A549 (cell line): ENCODE data around the gene AUTS2. TPM values are rescaled to one million over a fixed set of nuclear protein-coding genes. Genes with fewer than 3 reads are reported as not detected.

ENCODE experiments used
- ATAC-seq, 2 experiments: fragments of 200-7000 bp in 1 of 2; fragments of >200 bp in 1 of 2; cut with Nextera tagmentation in 1 of 2; cut with Tn5 transposase in 1 of 2; 3 replicates each; pipeline versions ENCODE4 v1.8.0 to v1.9.1; 2018 to 2020; ENCODE audit warnings: mild to moderate bottlenecking in 1 of 2, moderate library complexity in 1 of 2
- CTCF ChIA-PET: fragments of 300-600 bp; sonication (Branson Sonifier 250); formaldehyde crosslinking; extraction: SDS; loops from one replicate; lab custom pipeline; 2021; ENCODE audit warnings: antibody characterized with exemption, inconsistent platforms; lab: Yijun Ruan, JAX
- POLR2A ChIA-PET: fragments of 350-600 bp; formaldehyde crosslinking; extraction: SDS; loops from one replicate; lab custom pipeline; 2021; ENCODE audit warnings: antibody characterized with exemption, inconsistent platforms; lab: Yijun Ruan, JAX
- DNase-seq, 2 experiments: peaks; one replicate each; pipeline versions ENCODE4 v3.0.0 to v3.0.0-alpha.2; 2011 to 2016; ENCODE audit warnings: low read depth in 1 of 2, low spot score in 1 of 2
- FAIRE-seq: peaks from 2 replicates; lab custom pipeline; 2011; peaks lifted over from hg19 to GRCh38; lab: Jason Lieb, UNC
- H3K27ac ChIP-seq, 2 experiments: fragments of >200 bp; sonication (Bioruptor Twin); formaldehyde crosslinking; 3 replicates each; pipeline ENCODE4 v1.5.1; 2016 to 2017
- H3K4me1 ChIP-seq: fragments of >200 bp; sonication (Bioruptor Twin); formaldehyde crosslinking; 3 replicates; pipeline ENCODE4 v1.6.1; 2016
- H3K4me2 ChIP-seq: fragments of >200 bp; sonication (Bioruptor Twin); formaldehyde crosslinking; 3 replicates; pipeline ENCODE4 v1.6.1; 2016
- H3K4me3 ChIP-seq: fragments of >200 bp; sonication (Bioruptor Twin); formaldehyde crosslinking; 3 replicates; pipeline ENCODE4 v1.5.1; 2016
- H3K9me3 ChIP-seq: fragments of >200 bp; sonication (Bioruptor Twin); formaldehyde crosslinking; 3 replicates; pipeline ENCODE4 v1.6.1; 2016
- GATA3 ChIP-seq: IDR thresholded peaks from 2 replicates; pipeline ENCODE4 v1.6.1; 2012; ENCODE audit warnings: borderline replicate concordance
- HDAC2 ChIP-seq: fragments of 200-600 bp; sonication (generic); IDR thresholded peaks from 2 replicates; pipeline ENCODE4 v1.6.1; 2016
- HOXB5 ChIP-seq: fragments of 250-450 bp; sonication (Bioruptor Pico); IDR thresholded peaks from 2 replicates; pipeline ENCODE4 v1.5.0; 2020; ENCODE audit warnings: mild to moderate bottlenecking, moderate library complexity
- JUNB ChIP-seq: fragments of >200 bp; sonication (Bioruptor Twin); formaldehyde crosslinking; IDR thresholded peaks from 2 replicates; pipeline ENCODE4 v1.6.1; 2016
- MAFK ChIP-seq: fragments of 450-650 bp; IDR thresholded peaks from 2 replicates; pipeline ENCODE4 v1.6.1; 2014; ENCODE audit not compliant: partially characterized antibody
- NPAS2 ChIP-seq: fragments of 250-450 bp; sonication (Bioruptor Pico); IDR thresholded peaks from 2 replicates; pipeline ENCODE4 v1.8.0; 2022; ENCODE audit warnings: mild to moderate bottlenecking, moderate library complexity, borderline replicate concordance
- POLR2A ChIP-seq: IDR thresholded peaks from 2 replicates; pipeline ENCODE4 v1.6.1; 2012; ENCODE audit warnings: mild to moderate bottlenecking, low read length
- RAD21 ChIP-seq, 2 experiments: fragments of >200 bp in 1 of 2; sonication (Bioruptor Twin) in 1 of 2; formaldehyde crosslinking in 1 of 2; IDR thresholded peaks in 1 of 2; conservative IDR thresholded peaks in 1 of 2; 2 replicates in 1 of 2; 3 replicates in 1 of 2; pipeline ENCODE4 v1.6.1; 2012 to 2018; ENCODE audit warnings: inconsistent platforms in 1 of 2
- RARB ChIP-seq: fragments of 250-450 bp; sonication (Bioruptor Pico); IDR thresholded peaks from 2 replicates; pipeline ENCODE4 v1.8.0; 2021; ENCODE audit warnings: mild to moderate bottlenecking, moderate library complexity
- RFX5 ChIP-seq: fragments of 450-650 bp; IDR thresholded peaks from 2 replicates; pipeline ENCODE4 v1.7.1; 2014; ENCODE audit warnings: antibody characterized with exemption, mild to moderate bottlenecking, moderate library complexity
- SREBF2 ChIP-seq: fragments of 450-650 bp; IDR thresholded peaks from 2 replicates; pipeline ENCODE4 v1.6.1; 2014; ENCODE audit warnings: mild to moderate bottlenecking, moderate library complexity
- ZSCAN20 ChIP-seq: fragments of 250-450 bp; sonication (Bioruptor Pico); IDR thresholded peaks from 2 replicates; pipeline ENCODE4 v1.8.0; 2022; ENCODE audit warnings: mild to moderate bottlenecking, moderate library complexity
- WGBS: methylation state at CpG from one replicate; pipeline ENCODE4 v1.1.6; 2017; ENCODE audit errors: missing lambda C conversion rate; 5-methylcytosine and 5-hydroxymethylcytosine counted together
- polyA plus RNA-seq, 4 experiments: library from polyadenylated mRNA; depleted of rRNA in 3 of 4; stranded (reverse); fragments of >200 nt; fragmentation: RNase III in 1 of 4; extraction: RNeasy Plus Mini Kit Qiagen cat#74134 plus additional on column Dnase treatment in 1 of 4; gene quantifications; 2 replicates in 3 of 4; 3 replicates in 1 of 4; pipeline ENCODE4 v1.2.3, GENCODE V29; 2011 to 2017
- TF ChIP-seq, protein P1 (sequence below): fragments of >200 bp; sonication (Bioruptor Twin); formaldehyde crosslinking; IDR thresholded peaks from 2 replicates; pipeline ENCODE4 v1.6.1; 2016
- TF ChIP-seq, protein P2 (sequence below): fragments of 250-450 bp; sonication (Bioruptor Pico); IDR thresholded peaks from 2 replicates; pipeline ENCODE4 v1.5.0; 2020; ENCODE audit warnings: low read depth, mild to moderate bottlenecking, moderate library complexity
- TF ChIP-seq, protein P3 (sequence below): IDR thresholded peaks from 2 replicates; pipeline ENCODE4 v1.6.1; 2012
- TF ChIP-seq, protein P4 (sequence below): fragments of >200 bp; sonication (Bioruptor Twin); formaldehyde crosslinking; IDR thresholded peaks from 3 replicates; pipeline ENCODE4 v1.6.1; 2016
- TF ChIP-seq, protein P5 (sequence below): fragments of 150-350 bp; IDR thresholded peaks from 2 replicates; pipeline ENCODE4 v1.6.1; 2014; ENCODE audit warnings: low read depth, mild to moderate bottlenecking, low read length

The AUTS2 gene
- polyA plus RNA-seq, 2 of the 4 experiments (the other 2 are of a cell fraction) = 1.6 to 3.6 TPM

DNA sequence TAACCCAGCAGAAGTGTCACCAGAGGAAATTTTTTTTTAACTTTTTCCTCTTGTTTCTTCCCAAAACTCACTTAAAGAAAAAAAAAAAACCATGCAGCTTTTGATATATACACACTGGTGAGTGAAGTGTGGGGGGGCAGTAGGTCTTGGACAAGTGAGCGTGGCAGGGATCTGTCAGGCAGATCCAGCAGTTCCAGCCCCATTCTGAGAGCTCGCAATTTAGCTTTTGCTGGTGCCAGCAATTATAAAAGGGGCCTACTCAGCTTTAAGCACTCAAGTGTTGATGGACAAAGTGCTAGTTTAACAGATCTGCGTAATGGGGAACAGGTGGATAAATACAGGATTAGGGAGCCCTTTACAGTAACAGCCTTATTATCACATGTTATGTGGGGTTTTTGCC is 914.5 kb downstream of the AUTS2 start:
- TF ChIP-seq, protein P1, sequence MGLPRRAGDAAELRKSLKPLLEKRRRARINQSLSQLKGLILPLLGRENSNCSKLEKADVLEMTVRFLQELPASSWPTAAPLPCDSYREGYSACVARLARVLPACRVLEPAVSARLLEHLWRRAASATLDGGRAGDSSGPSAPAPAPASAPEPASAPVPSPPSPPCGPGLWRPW = no peak
- TF ChIP-seq, protein P2, sequence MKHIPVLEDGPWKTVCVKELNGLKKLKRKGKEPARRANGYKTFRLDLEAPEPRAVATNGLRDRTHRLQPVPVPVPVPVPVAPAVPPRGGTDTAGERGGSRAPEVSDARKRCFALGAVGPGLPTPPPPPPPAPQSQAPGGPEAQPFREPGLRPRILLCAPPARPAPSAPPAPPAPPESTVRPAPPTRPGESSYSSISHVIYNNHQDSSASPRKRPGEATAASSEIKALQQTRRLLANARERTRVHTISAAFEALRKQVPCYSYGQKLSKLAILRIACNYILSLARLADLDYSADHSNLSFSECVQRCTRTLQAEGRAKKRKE (CRISPR knock-in tag) = no peak
- TF ChIP-seq POLR2A (no peak), HOXB5 (CRISPR knock-in tag) (no peak), SREBF2 (no peak), JUNB (no peak), RARB (CRISPR knock-in tag) (no peak), RAD21 (conservative IDR thresholded peaks at IDR 0.05 in 1 of 2, IDR thresholded peaks at IDR 0.05 in 1 of 2) (no peak)
- TF ChIP-seq, protein P3, sequence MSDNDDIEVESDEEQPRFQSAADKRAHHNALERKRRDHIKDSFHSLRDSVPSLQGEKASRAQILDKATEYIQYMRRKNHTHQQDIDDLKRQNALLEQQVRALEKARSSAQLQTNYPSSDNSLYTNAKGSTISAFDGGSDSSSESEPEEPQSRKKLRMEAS = no peak
- Histone ChIP-seq H3K4me3 (no peak overlapping the region), H3K27ac (no peak overlapping the region), H3K4me2 (no peak overlapping the region), H3K9me3 (peaks cover 6% of the 10 kb centered on the region; the same call in 1 of the 3 replicates), H3K4me1 (no peaks in the 10 kb centered on the region)
- FAIRE-seq (no peak), DNase-seq (no peak), ATAC-seq (no peak)
- WGBS = 22% methylated on average over 3 of the region's 3 CpGs
- POLR2A ChIA-PET = no interaction called here
- CTCF ChIA-PET = interaction anchor here (1.5 kb wide), 1 partner anchor 21 kb away, joined by 3 read pairs; no protein-coding TSS in a partner anchor

DNA sequence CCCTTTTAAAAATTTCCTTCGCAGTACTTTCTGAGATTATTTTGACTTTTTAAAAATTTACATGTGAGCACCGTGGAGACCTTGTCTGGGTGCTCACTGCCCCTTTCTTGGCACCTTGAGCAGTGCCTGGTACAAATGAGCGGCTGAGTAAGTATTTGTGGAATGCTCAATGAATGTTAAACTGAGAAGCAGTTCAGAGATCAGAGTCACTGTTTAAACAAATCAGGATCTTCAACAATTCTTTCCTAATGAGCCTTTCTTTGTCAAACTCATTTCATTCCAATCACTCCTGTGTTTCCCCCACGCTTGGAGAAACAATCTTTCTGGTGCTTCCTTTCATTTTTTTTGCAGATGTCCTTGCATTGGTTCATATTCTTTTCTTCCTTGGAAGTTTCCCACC is 922.3 kb downstream of the AUTS2 start:
- ATAC-seq (peak in 1 of 2 experiments; percentile 49; a peak in 3 of 6 replicates), FAIRE-seq (peak; percentile 65), DNase-seq (peak; percentile 10 to 26)
- WGBS = 5% methylated on average over 4 of the region's 4 CpGs
- peak overlapping the region in 1 of 2 experiments; percentile 61; a peak in 3 of 6 replicates for H3K27ac ChIP-seq
- no peaks in the 10 kb centered on the region; the same call in 2 of the 3 replicates for H3K9me3 ChIP-seq
- peak overlapping the region; percentile 54 for H3K4me2 ChIP-seq
- TF ChIP-seq RARB (CRISPR knock-in tag) (no peak), HDAC2 (no peak), JUNB (0 out of 2 replicates have a peak, but pooled peaks have one; percentile 10), HOXB5 (CRISPR knock-in tag) (no peak), ZSCAN20 (CRISPR knock-in tag) (no peak)
- TF ChIP-seq, protein P4, sequence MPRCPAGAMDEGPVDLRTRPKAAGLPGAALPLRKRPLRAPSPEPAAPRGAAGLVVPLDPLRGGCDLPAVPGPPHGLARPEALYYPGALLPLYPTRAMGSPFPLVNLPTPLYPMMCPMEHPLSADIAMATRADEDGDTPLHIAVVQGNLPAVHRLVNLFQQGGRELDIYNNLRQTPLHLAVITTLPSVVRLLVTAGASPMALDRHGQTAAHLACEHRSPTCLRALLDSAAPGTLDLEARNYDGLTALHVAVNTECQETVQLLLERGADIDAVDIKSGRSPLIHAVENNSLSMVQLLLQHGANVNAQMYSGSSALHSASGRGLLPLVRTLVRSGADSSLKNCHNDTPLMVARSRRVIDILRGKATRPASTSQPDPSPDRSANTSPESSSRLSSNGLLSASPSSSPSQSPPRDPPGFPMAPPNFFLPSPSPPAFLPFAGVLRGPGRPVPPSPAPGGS = no peak
- TF ChIP-seq, protein P5, sequence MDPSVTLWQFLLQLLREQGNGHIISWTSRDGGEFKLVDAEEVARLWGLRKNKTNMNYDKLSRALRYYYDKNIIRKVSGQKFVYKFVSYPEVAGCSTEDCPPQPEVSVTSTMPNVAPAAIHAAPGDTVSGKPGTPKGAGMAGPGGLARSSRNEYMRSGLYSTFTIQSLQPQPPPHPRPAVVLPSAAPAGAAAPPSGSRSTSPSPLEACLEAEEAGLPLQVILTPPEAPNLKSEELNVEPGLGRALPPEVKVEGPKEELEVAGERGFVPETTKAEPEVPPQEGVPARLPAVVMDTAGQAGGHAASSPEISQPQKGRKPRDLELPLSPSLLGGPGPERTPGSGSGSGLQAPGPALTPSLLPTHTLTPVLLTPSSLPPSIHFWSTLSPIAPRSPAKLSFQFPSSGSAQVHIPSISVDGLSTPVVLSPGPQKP = no peak
- POLR2A ChIA-PET = no interaction called here
- CTCF ChIA-PET = no interaction called here
- H3K4me3 ChIP-seq = no peak overlapping the region
- H3K4me1 ChIP-seq = peaks cover 18% of the 10 kb centered on the region

DNA sequence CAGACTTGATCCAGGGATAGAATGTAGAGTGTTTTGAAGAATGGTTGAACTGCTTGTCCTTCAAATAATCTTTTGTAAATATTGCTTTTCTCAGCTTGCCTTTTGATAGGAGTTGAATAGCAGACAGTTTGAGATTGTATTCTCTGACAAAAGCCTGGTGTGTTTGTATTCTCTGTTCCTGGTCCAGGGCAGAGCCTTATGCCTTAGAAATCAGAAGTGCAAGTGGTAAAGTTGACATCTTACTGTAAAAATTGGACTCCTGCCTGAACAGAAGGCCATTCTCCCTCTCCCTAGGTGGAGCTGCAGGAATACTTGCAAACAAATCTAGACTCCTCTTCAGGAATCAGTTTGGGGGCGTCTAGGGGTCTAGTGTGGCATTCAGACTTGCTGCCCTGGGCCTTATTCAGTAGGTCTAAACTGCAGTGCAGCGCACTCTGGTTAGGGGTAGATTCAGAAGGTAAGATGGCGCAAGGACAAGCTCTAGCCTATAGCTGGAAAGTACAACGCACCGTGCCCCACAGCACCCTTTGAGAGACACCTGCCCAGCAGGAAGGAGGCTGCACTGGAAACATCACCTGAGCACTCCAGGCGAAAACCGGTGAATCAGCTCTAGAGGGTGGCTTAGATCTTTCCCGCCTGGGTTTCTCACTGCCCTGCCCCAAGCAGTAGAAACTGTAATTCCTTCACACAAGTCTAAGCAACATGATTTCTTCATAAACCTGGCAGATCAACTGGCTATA is 925.1 kb downstream of the AUTS2 start:
- TF ChIP-seq HDAC2 = no peak
- TF ChIP-seq NPAS2 (CRISPR knock-in tag) = no peak
- TF ChIP-seq MAFK = no peak
- no peak for TF ChIP-seq GATA3
- no peak for TF ChIP-seq RFX5
- TF ChIP-seq, all 56 proteins: peak for 0
- FAIRE-seq (no peak), ATAC-seq (no peak), DNase-seq (no peak)
- 63% methylated on average over 7 of the region's 8 CpGs for WGBS
- no peak overlapping the region for H3K27ac ChIP-seq
- H3K4me3 ChIP-seq = no peak overlapping the region
- CTCF ChIA-PET = interaction anchor here (0.5 kb wide), 1 partner anchor 185 kb away, joined by 4 read pairs; no protein-coding TSS in a partner anchor
- H3K4me2 ChIP-seq = no peak overlapping the region
- no peaks in the 10 kb centered on the region; the same call in 2 of the 3 replicates for H3K9me3 ChIP-seq
- POLR2A ChIA-PET = no interaction called here
- H3K4me1 ChIP-seq = peaks cover 18% of the 10 kb centered on the region
